GM23338 (cell line): Measurements from ENCODE around the gene SNX1. TPM values are rescaled to one million over a fixed set of nuclear protein-coding genes. Genes with fewer than 3 reads are reported as not detected.

Source experiments
- ATAC-seq: fragments of 200-7000 bp; cut with Tn5 transposase; 3 replicates; pipeline ENCODE4 v1.9.1; 2020
- DNase-seq: peaks from one replicate; pipeline ENCODE4 v3.0.0-alpha.2; 2015; ENCODE audit warnings: low spot score
- H2AFZ ChIP-seq: fragments of 200-600 bp; sonication (generic); 2 replicates; pipeline ENCODE4 v1.8.0; 2016; ENCODE audit warnings: antibody characterized with exemption, mild to moderate bottlenecking, moderate library complexity
- H3F3A ChIP-seq: fragments of 200-600 bp; sonication (generic); replicated peaks from 2 replicates; pipeline ENCODE4 v1.8.0; 2017; ENCODE audit warnings: antibody characterized with exemption, mixed run types, low read depth
- H3K27ac ChIP-seq: fragments of 200-600 bp; sonication (generic); 2 replicates; pipeline ENCODE4 v1.6.1; 2016; ENCODE audit warnings: low read depth
- H3K27me3 ChIP-seq: fragments of 200-600 bp; sonication (generic); 2 replicates; pipeline ENCODE4 v1.8.0; 2016; ENCODE audit warnings: mild to moderate bottlenecking, mixed run types, moderate library complexity; ENCODE audit not compliant: insufficient read depth
- H3K36me3 ChIP-seq: fragments of 200-600 bp; sonication (generic); 2 replicates; pipeline ENCODE4 v1.8.0; 2016; ENCODE audit warnings: mild to moderate bottlenecking; ENCODE audit not compliant: insufficient read depth
- H3K4me1 ChIP-seq: fragments of 200-600 bp; sonication (generic); 2 replicates; pipeline ENCODE4 v1.8.0; 2016; ENCODE audit warnings: mild to moderate bottlenecking, moderate library complexity; ENCODE audit not compliant: insufficient read depth
- H3K4me2 ChIP-seq: fragments of 200-600 bp; sonication (generic); 2 replicates; pipeline ENCODE4 v1.7.1; 2017; ENCODE audit warnings: mixed run types
- H3K4me3 ChIP-seq: fragments of 200-600 bp; sonication (generic); 2 replicates; pipeline ENCODE4 v1.6.1; 2016; ENCODE audit warnings: mixed run types
- H3K79me2 ChIP-seq: fragments of 200-600 bp; sonication (generic); replicated peaks from 2 replicates; pipeline ENCODE4 v1.8.0; 2017; ENCODE audit warnings: mild to moderate bottlenecking; ENCODE audit not compliant: insufficient read depth
- H3K9me2 ChIP-seq: fragments of 200-600 bp; sonication (generic); 2 replicates; pipeline ENCODE4 v1.8.0; 2017; ENCODE audit not compliant: insufficient read depth
- H4K20me1 ChIP-seq: fragments of 200-600 bp; sonication (generic); replicated peaks from 2 replicates; pipeline ENCODE4 v1.8.0; 2017; ENCODE audit warnings: mild to moderate bottlenecking; ENCODE audit not compliant: insufficient read depth
- H3K27ac Mint-ChIP-seq: 2 replicates; pipeline ENCODE4 v1.8.0; 2020; ENCODE audit warnings: inconsistent platforms, mild to moderate bottlenecking, moderate library complexity, mixed read lengths
- H3K27me3 Mint-ChIP-seq: 3 replicates; pipeline ENCODE4 v1.8.0; 2022; ENCODE audit warnings: low read depth, mild to moderate bottlenecking, moderate library complexity, mixed read lengths, inconsistent platforms; ENCODE audit not compliant: insufficient read depth, poor library complexity
- H3K36me3 Mint-ChIP-seq: 3 replicates; pipeline ENCODE4 v1.8.0; 2021; ENCODE audit warnings: low read depth, mild to moderate bottlenecking, inconsistent platforms, moderate library complexity, mixed read lengths
- H3K4me1 Mint-ChIP-seq: 3 replicates; pipeline ENCODE4 v1.8.0; 2020; ENCODE audit warnings: mild to moderate bottlenecking, inconsistent platforms, mixed read lengths
- H3K4me3 Mint-ChIP-seq: 3 replicates; pipeline ENCODE4 v1.8.0; 2021; ENCODE audit warnings: moderate library complexity, mild to moderate bottlenecking, inconsistent platforms, mixed read lengths
- H3K9me3 Mint-ChIP-seq: 3 replicates; pipeline ENCODE4 v1.8.0; 2020; ENCODE audit warnings: moderate library complexity, mild to moderate bottlenecking, inconsistent platforms, mixed read lengths
- ETS1 ChIP-seq: IDR thresholded peaks from 2 replicates; pipeline ENCODE4 v1.6.1; 2016; ENCODE audit warnings: antibody characterized with exemption
- EZH2 ChIP-seq: fragments of 200-600 bp; sonication (generic); IDR thresholded peaks from one replicate; pipeline ENCODE4 v1.8.0; 2017; ENCODE audit warnings: antibody characterized with exemption, mild to moderate bottlenecking, low read depth; ENCODE audit not compliant: unreplicated experiment
- NANOG ChIP-seq: IDR thresholded peaks from 2 replicates; pipeline ENCODE4 v1.6.1; 2016; ENCODE audit warnings: antibody characterized with exemption, borderline replicate concordance
- POLR2AphosphoS5 ChIP-seq: IDR thresholded peaks from 2 replicates; pipeline ENCODE4 v1.6.1; 2016; ENCODE audit warnings: antibody characterized with exemption, low read depth
- STAT1 ChIP-seq: IDR thresholded peaks from one replicate; pipeline ENCODE4 v1.6.1; 2016; ENCODE audit warnings: antibody characterized with exemption; ENCODE audit not compliant: unreplicated experiment
- ZNF331 ChIP-seq: fragments of 250-450 bp; sonication (Bioruptor Pico); IDR thresholded peaks from 2 replicates; pipeline ENCODE4 v1.5.0; 2020; ENCODE audit warnings: low read depth, mild to moderate bottlenecking, moderate library complexity
- ZNF462 ChIP-seq: fragments of 250-450 bp; sonication (Bioruptor Pico); IDR thresholded peaks from 2 replicates; pipeline ENCODE4 v1.5.0; 2020; ENCODE audit warnings: mild to moderate bottlenecking, moderate library complexity
- polyA plus RNA-seq: library from polyadenylated mRNA; unstranded; fragments of >200 nt; fragmentation: Nextera tagmentation; extraction: Ambion mirVana; gene quantifications from 2 replicates; pipeline ENCODE4 v1.2.1, GENCODE V29; 2016
- total RNA-seq: library from RNA; depleted of rRNA; stranded (reverse); fragments of >200 nt; shearing (Covaris generic); gene quantifications from 2 replicates; pipeline ENCODE4 v1.2.3, GENCODE V29; 2014
- TF ChIP-seq, protein P1 (sequence below), 2 experiments: fragments of 200-600 bp in 1 of 2; sonication (generic) in 1 of 2; conservative IDR thresholded peaks; 2 replicates each; pipeline versions ENCODE4 v1.5.1 to v1.6.1; 2016 to 2017; ENCODE audit warnings: antibody characterized with exemption in 2 of 2, low read depth in 2 of 2, mild to moderate bottlenecking in 2 of 2, moderate library complexity in 1 of 2
- TF ChIP-seq, protein P2 (sequence below): IDR thresholded peaks from one replicate; pipeline ENCODE4 v1.6.1; 2018; ENCODE audit warnings: antibody characterized with exemption; ENCODE audit not compliant: unreplicated experiment

The SNX1 gene
- total and polyA plus RNA-seq, 2 experiments from 2014 or later = 33.3 to 33.8 TPM

GRCh38 chr15:64060716-64061115 lies 35.1 kb upstream of the SNX1 start (continued):
- TF ChIP-seq ZNF462 (CRISPR knock-in tag) = no peak

DNA sequence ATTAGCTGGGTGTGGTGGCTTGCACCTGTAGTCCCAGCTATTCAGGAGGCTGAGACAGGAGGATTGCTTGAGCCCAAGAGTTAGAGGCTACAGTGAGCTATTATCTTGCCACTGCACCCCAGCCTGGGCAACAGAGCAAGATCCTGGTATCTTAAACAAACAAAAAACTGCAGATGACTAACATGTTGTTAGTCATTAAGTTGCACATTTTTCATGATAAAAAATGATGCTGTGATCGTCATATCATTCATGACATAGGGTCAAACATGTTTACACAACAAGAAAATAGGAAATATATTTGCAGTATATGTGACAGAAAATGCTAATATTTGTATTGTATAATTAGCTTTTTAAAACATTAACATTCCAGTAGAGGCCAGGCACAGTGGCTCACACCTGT lies 29.3 kb upstream of the SNX1 start:
- H3K27me3 Mint-ChIP-seq = peaks cover 5% of the 10 kb centered on the region
- H3K4me3 ChIP-seq = no peak overlapping the region
- TF ChIP-seq, protein P1, sequence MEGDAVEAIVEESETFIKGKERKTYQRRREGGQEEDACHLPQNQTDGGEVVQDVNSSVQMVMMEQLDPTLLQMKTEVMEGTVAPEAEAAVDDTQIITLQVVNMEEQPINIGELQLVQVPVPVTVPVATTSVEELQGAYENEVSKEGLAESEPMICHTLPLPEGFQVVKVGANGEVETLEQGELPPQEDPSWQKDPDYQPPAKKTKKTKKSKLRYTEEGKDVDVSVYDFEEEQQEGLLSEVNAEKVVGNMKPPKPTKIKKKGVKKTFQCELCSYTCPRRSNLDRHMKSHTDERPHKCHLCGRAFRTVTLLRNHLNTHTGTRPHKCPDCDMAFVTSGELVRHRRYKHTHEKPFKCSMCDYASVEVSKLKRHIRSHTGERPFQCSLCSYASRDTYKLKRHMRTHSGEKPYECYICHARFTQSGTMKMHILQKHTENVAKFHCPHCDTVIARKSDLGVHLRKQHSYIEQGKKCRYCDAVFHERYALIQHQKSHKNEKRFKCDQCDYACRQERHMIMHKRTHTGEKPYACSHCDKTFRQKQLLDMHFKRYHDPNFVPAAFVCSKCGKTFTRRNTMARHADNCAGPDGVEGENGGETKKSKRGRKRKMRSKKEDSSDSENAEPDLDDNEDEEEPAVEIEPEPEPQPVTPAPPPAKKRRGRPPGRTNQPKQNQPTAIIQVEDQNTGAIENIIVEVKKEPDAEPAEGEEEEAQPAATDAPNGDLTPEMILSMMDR (conservative IDR thresholded peaks at IDR 0.05; ENCODE audit: low read depth in 2 of 2) = no peak
- no peak for TF ChIP-seq POLR2AphosphoS5
- no peak for TF ChIP-seq NANOG
- no peak for TF ChIP-seq ZNF331 (CRISPR knock-in tag)
- TF ChIP-seq STAT1 = no peak
- no peak for TF ChIP-seq ETS1
- TF ChIP-seq, protein P2, sequence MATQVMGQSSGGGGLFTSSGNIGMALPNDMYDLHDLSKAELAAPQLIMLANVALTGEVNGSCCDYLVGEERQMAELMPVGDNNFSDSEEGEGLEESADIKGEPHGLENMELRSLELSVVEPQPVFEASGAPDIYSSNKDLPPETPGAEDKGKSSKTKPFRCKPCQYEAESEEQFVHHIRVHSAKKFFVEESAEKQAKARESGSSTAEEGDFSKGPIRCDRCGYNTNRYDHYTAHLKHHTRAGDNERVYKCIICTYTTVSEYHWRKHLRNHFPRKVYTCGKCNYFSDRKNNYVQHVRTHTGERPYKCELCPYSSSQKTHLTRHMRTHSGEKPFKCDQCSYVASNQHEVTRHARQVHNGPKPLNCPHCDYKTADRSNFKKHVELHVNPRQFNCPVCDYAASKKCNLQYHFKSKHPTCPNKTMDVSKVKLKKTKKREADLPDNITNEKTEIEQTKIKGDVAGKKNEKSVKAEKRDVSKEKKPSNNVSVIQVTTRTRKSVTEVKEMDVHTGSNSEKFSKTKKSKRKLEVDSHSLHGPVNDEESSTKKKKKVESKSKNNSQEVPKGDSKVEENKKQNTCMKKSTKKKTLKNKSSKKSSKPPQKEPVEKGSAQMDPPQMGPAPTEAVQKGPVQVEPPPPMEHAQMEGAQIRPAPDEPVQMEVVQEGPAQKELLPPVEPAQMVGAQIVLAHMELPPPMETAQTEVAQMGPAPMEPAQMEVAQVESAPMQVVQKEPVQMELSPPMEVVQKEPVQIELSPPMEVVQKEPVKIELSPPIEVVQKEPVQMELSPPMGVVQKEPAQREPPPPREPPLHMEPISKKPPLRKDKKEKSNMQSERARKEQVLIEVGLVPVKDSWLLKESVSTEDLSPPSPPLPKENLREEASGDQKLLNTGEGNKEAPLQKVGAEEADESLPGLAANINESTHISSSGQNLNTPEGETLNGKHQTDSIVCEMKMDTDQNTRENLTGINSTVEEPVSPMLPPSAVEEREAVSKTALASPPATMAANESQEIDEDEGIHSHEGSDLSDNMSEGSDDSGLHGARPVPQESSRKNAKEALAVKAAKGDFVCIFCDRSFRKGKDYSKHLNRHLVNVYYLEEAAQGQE = no peak
- TF ChIP-seq EZH2 = no peak

More for the DNA sequence above, 29.3 kb upstream of the SNX1 start:
- Mint-ChIP-seq H3K9me3 (no peaks in the 10 kb centered on the region; the same call in 2 of the 3 replicates), H3K27ac (no peak overlapping the region), H3K4me1 (no peaks in the 10 kb centered on the region), H3K36me3 (peaks cover 3% of the 10 kb centered on the region; the same call in 2 of the 3 replicates), H3K4me3 (no peak overlapping the region)
- no peaks in the 10 kb centered on the region; the same call in 1 of the 2 replicates for H3F3A ChIP-seq
- H4K20me1 ChIP-seq = no peaks in the 10 kb centered on the region
- no peak overlapping the region for H3K27ac ChIP-seq
- ATAC-seq (no peak), DNase-seq (no peak)
- H3K36me3 ChIP-seq = no peaks in the 10 kb centered on the region
- no peaks in the 10 kb centered on the region for H3K79me2 ChIP-seq
- H3K9me2 ChIP-seq = no peaks in the 10 kb centered on the region
- H2AFZ ChIP-seq = no peak overlapping the region
- no peak overlapping the region for H3K4me2 ChIP-seq
- no peaks in the 10 kb centered on the region for H3K27me3 ChIP-seq
- H3K4me1 ChIP-seq = no peaks in the 10 kb centered on the region
